ENCODE measurements around the gene ANXA2R.

ANXA2R gene

GRCh38 chr5:42995360-42995751 lies 44.8 kb downstream of the ANXA2R start:
- no peak for DNase-seq

GRCh38 chr5:42994555-42995359 lies 45.4 kb downstream of the ANXA2R start:
- peak; percentile 88 for DNase-seq

GRCh38 chr5:42994246-42994554 lies 45.9 kb downstream of the ANXA2R start:
- no peak for DNase-seq

- DNase-seq, result peak; percentile 45
These were observed 46.4 kb downstream of the ANXA2R start for GRCh38 chr5:42993516-42994245.

GRCh38 chr5:42992088-42992879 lies 47.8 kb downstream of the ANXA2R start:
- peak; percentile 72 for DNase-seq

- no peak for DNase-seq
These were observed 48.6 kb downstream of the ANXA2R start for GRCh38 chr5:42991404-42992087.

- no peak for DNase-seq
These were observed 49.2 kb downstream of the ANXA2R start for GRCh38 chr5:42990892-42991291.
